ENCODE data around the gene HTT. TPM values are rescaled to one million over a fixed set of nuclear protein-coding genes. Genes with fewer than 3 reads are reported as not detected.

HTT gene
- total and polyA plus RNA-seq, 12 donors: 16.1 to 77.1 (median 47.1) TPM

GRCh38 chr4:3269991-3270611, 195.6 kb downstream of the HTT start:
- Histone ChIP-seq H3K4me1 (replicated peaks in 1 of 2) (no peaks in the 10 kb centered on the region), H3K36me3 (replicated peaks in 1 of 2) (no peaks in the 10 kb centered on the region), H3K9me3 (replicated peaks in 1 of 3) (no peaks in the 10 kb centered on the region), H3K4me3 (no peak overlapping the region), H3K27me3 (no peaks in the 10 kb centered on the region), H3K27ac (no peak overlapping the region)
- intact Hi-C loops (cut with DNase I): no loop called here
- peak in 1 of 7 donors; percentile 36 for DNase-seq
- 86 to 91% (median 89%) methylated on average over 8 to 17 of the region's 17 CpGs for WGBS, 4 donors
- no peak for TF ChIP-seq POLR2A (IDR thresholded peaks at IDR 0.05)
- TF ChIP-seq CTCF (IDR thresholded peaks at IDR 0.05): no peak

- intact Hi-C loops (cut with DNase I): no loop called here
- no peaks in the 10 kb centered on the region for H3K4me1 ChIP-seq (replicated peaks in 1 of 2)
- no peak overlapping the region for H3K4me3 ChIP-seq
- no peak for DNase-seq
- no peaks in the 10 kb centered on the region for H3K9me3 ChIP-seq (replicated peaks in 1 of 3)
- no peak for TF ChIP-seq POLR2A (IDR thresholded peaks at IDR 0.05)
- no peak for TF ChIP-seq CTCF (IDR thresholded peaks at IDR 0.05)
- H3K27ac ChIP-seq: no peak overlapping the region
- H3K36me3 ChIP-seq (replicated peaks in 1 of 2): no peaks in the 10 kb centered on the region
- 78 to 92% (median 82%) methylated on average over 13 to 14 of the region's 14 CpGs for WGBS, 4 donors
- no peaks in the 10 kb centered on the region for H3K27me3 ChIP-seq
Measured at GRCh38 chr4:3271131-3271530, 196.7 kb downstream of the HTT start.

- Histone ChIP-seq H3K27ac (no peak overlapping the region), H3K27me3 (no peaks in the 10 kb centered on the region), H3K9me3 (replicated peaks in 1 of 3) (no peaks in the 10 kb centered on the region), H3K4me1 (replicated peaks in 1 of 2) (no peaks in the 10 kb centered on the region), H3K36me3 (replicated peaks in 1 of 2) (no peaks in the 10 kb centered on the region), H3K4me3 (no peak overlapping the region)
- intact Hi-C loops (cut with DNase I): no loop called here
- WGBS, 4 donors: 73 to 91% (median 82%) methylated on average over 9 of the region's 9 CpGs
- TF ChIP-seq CTCF (IDR thresholded peaks at IDR 0.05) (no peak), POLR2A (IDR thresholded peaks at IDR 0.05) (no peak)
- DNase-seq: peak in 2 of 7 donors; percentile 24 to 50
Measured at GRCh38 chr4:3276986-3277385, 202.5 kb downstream of the HTT start.

GRCh38 chr4:3280466-3280865, 206.0 kb downstream of the HTT start:
- H3K27me3 ChIP-seq: no peaks in the 10 kb centered on the region
- intact Hi-C loops (cut with DNase I): no loop called here
- TF ChIP-seq CTCF (IDR thresholded peaks at IDR 0.05): no peak
- no peak for TF ChIP-seq POLR2A (IDR thresholded peaks at IDR 0.05)
- DNase-seq: no peak
- H3K36me3 ChIP-seq (replicated peaks in 1 of 2): no peaks in the 10 kb centered on the region
- no peak overlapping the region for H3K4me3 ChIP-seq
- no peaks in the 10 kb centered on the region for H3K9me3 ChIP-seq (replicated peaks in 1 of 3)
- 80 to 97% (median 85%) methylated on average over 3 of the region's 3 CpGs for WGBS, 4 donors
- H3K4me1 ChIP-seq (replicated peaks in 1 of 2): no peaks in the 10 kb centered on the region
- H3K27ac ChIP-seq: no peak overlapping the region

All from adrenal gland (tissue), 12 donors.